GM18526 (cell line): ENCODE data around the gene ACE.

ENCODE experiments used
- POLR2A ChIP-seq: IDR thresholded peaks from 3 replicates; pipeline ENCODE4 v1.6.1; 2011; ENCODE audit not compliant: insufficient read length; ENCODE audit errors: extremely low read depth

Gene ACE

GRCh38 chr17:63491413-63491812 lies 14.6 kb downstream of the ACE start:
- no peak for TF ChIP-seq POLR2A

GRCh38 chr17:63491977-63492618 lies 15.2 kb downstream of the ACE start:
- no peak for TF ChIP-seq POLR2A

- no peak for TF ChIP-seq POLR2A
Measured at GRCh38 chr17:63492940-63493339, 16.1 kb downstream of the ACE start.

GRCh38 chr17:63493411-63493810 lies 16.6 kb downstream of the ACE start:
- TF ChIP-seq POLR2A, result no peak

- no peak for TF ChIP-seq POLR2A
Measured at GRCh38 chr17:63494300-63494928, 17.6 kb downstream of the ACE start.

GRCh38 chr17:63495491-63495890 lies 18.6 kb downstream of the ACE start:
- TF ChIP-seq POLR2A, result no peak

GRCh38 chr17:63496177-63496576 lies 19.3 kb downstream of the ACE start:
- no peak for TF ChIP-seq POLR2A

- no peak for TF ChIP-seq POLR2A
Measured at GRCh38 chr17:63496663-63497400, 20.0 kb downstream of the ACE start.

GRCh38 chr17:63497708-63498483 lies 21.0 kb downstream of the ACE start:
- no peak for TF ChIP-seq POLR2A

- TF ChIP-seq POLR2A, result no peak
Measured at GRCh38 chr17:63498626-63499195, 21.9 kb downstream of the ACE start.

- no peak for TF ChIP-seq POLR2A
Measured at GRCh38 chr17:63500543-63501390, 23.9 kb downstream of the ACE start.

GRCh38 chr17:63503341-63503705 lies 26.5 kb downstream of the ACE start:
- no peak for TF ChIP-seq POLR2A

GRCh38 chr17:63504261-63504660 lies 27.4 kb downstream of the ACE start:
- no peak for TF ChIP-seq POLR2A

- no peak for TF ChIP-seq POLR2A
Measured at GRCh38 chr17:63505341-63505740, 28.5 kb downstream of the ACE start.
